ENCODE results near the gene GPR85. TPM values are rescaled to one million over a fixed set of nuclear protein-coding genes. Genes with fewer than 3 reads are reported as not detected.

GPR85 gene
- polyA plus RNA-seq, 3 donors, result 0.12 TPM; not detected in 2

DNA sequence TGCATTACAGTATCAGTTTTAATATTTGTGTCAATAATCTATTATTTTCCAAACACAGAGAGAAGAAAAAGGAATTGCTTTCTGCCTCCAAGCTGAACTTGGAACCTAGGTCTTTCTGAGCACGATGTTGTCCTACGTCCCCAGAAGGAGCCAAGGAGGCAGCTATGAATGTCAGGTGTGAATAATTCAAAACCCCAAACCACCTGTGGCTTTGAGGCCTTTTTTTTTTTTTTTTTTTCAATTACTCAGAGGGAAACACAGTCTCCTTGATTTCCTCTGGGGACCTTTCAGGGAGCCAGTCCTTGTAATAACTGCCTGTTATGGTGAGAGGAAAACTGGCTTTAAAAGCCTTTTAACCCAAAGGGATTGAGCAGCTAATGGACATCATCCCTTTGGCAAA, 8.3 kb downstream of the GPR85 start:
- H3K9ac ChIP-seq (ENCODE audit: insufficient read depth, low read length, poor library complexity, severe bottlenecking), result no peak overlapping the region
- no CpG with 5 or more reads among the region's 2 CpGs for WGBS (ENCODE audit: insufficient coverage)

GRCh38 chr7:113076703-113077102, 9.9 kb downstream of the GPR85 start:
- no CpG with 5 or more reads among the region's 3 CpGs for WGBS (ENCODE audit: insufficient coverage)
- TF ChIP-seq CTCF (IDR thresholded peaks at IDR 0.05), result no peak
- Histone ChIP-seq H3K27ac (ENCODE audit: low read depth in 1 of 2, low read length in 2 of 2) (no peak overlapping the region), H3K79me2 (ENCODE audit: insufficient read depth, low read length) (no peaks in the 10 kb centered on the region), H3K9me3 (replicated peaks in 1 of 2; ENCODE audit: control insufficient read depth in 1 of 2, insufficient read depth in 1 of 2, low read length in 2 of 2) (no peaks in the 10 kb centered on the region), H3K9ac (ENCODE audit: insufficient read depth, low read length, poor library complexity, severe bottlenecking) (no peak overlapping the region), H4K20me1 (ENCODE audit: insufficient read depth, low read length) (no peaks in the 10 kb centered on the region), H3K4me1 (ENCODE audit: control insufficient read depth in 1 of 2, insufficient read depth in 2 of 2, low read length in 2 of 2) (peaks cover 0 to 3% of the 10 kb centered on the region in 2 donors), H3K27me3 (ENCODE audit: control insufficient read depth in 2 of 2, insufficient read depth in 2 of 2, low read length in 2 of 2) (peaks cover 3 to 10% of the 10 kb centered on the region in 2 donors), H2AFZ (ENCODE audit: insufficient read depth, low read depth, low read length, poor library complexity, severe bottlenecking) (no peak overlapping the region), H3K36me3 (replicated peaks in 1 of 2; ENCODE audit: control insufficient read depth in 1 of 2, insufficient read depth in 2 of 2, low read length in 2 of 2) (no peaks in the 10 kb centered on the region), H3K4me3 (replicated peaks in 1 of 3; ENCODE audit: low read depth in 2 of 3, low read length in 3 of 3) (no peak overlapping the region), H3K4me2 (replicated peaks; ENCODE audit: extremely low read depth, low read length, poor library complexity, severe bottlenecking) (no peak overlapping the region)
- Mint-ChIP-seq H3K4me1 (peaks cover under 1% of the 10 kb centered on the region), H3K27me3 (ENCODE audit: low read depth in 3 of 3) (peaks cover 2 to 5% (median 2%) of the 10 kb centered on the region in 3 donors), H3K36me3 (no peaks in the 10 kb centered on the region), H3K27ac (no peak overlapping the region), H3K9me3 (no peaks in the 10 kb centered on the region), H3K4me3 (no peak overlapping the region)
- intact Hi-C loops (cut with micrococcal nuclease), result no loop called here
- DNase-seq, result no peak

More for the DNA sequence above, 8.3 kb downstream of the GPR85 start:
- no peaks in the 10 kb centered on the region for H3K4me1 ChIP-seq (ENCODE audit: control insufficient read depth in 1 of 2, insufficient read depth in 2 of 2, low read length in 2 of 2)
- H3K27ac ChIP-seq (ENCODE audit: low read depth in 1 of 2, low read length in 2 of 2), result no peak overlapping the region
- no peak overlapping the region for H3K4me3 Mint-ChIP-seq
- DNase-seq, result no peak
- TF ChIP-seq CTCF (IDR thresholded peaks at IDR 0.05), result no peak
- no peak overlapping the region for H2AFZ ChIP-seq (ENCODE audit: insufficient read depth, low read depth, low read length, poor library complexity, severe bottlenecking)
- no peak overlapping the region for H3K4me3 ChIP-seq (replicated peaks in 1 of 3; ENCODE audit: low read depth in 2 of 3, low read length in 3 of 3)
- H3K9me3 Mint-ChIP-seq, result no peaks in the 10 kb centered on the region
- H3K9me3 ChIP-seq (replicated peaks in 1 of 2; ENCODE audit: control insufficient read depth in 1 of 2, insufficient read depth in 1 of 2, low read length in 2 of 2), result no peaks in the 10 kb centered on the region
- H3K27me3 ChIP-seq (ENCODE audit: control insufficient read depth in 2 of 2, insufficient read depth in 2 of 2, low read length in 2 of 2), result peaks cover 3 to 16% of the 10 kb centered on the region in 2 donors
- no peaks in the 10 kb centered on the region for H4K20me1 ChIP-seq (ENCODE audit: insufficient read depth, low read length)
- peaks cover 2 to 5% (median 2%) of the 10 kb centered on the region in 3 donors for H3K27me3 Mint-ChIP-seq (ENCODE audit: low read depth in 3 of 3)
- H3K27ac Mint-ChIP-seq, result no peak overlapping the region
- H3K36me3 Mint-ChIP-seq, result no peaks in the 10 kb centered on the region
- H3K4me1 Mint-ChIP-seq, result no peaks in the 10 kb centered on the region
- intact Hi-C loops (cut with micrococcal nuclease), result no loop called here
- no peaks in the 10 kb centered on the region for H3K36me3 ChIP-seq (replicated peaks in 1 of 2; ENCODE audit: control insufficient read depth in 1 of 2, insufficient read depth in 2 of 2, low read length in 2 of 2)
- no peak overlapping the region for H3K4me2 ChIP-seq (replicated peaks; ENCODE audit: extremely low read depth, low read length, poor library complexity, severe bottlenecking)
- no peaks in the 10 kb centered on the region for H3K79me2 ChIP-seq (ENCODE audit: insufficient read depth, low read length)

All from CD14-positive monocyte (primary cell).